ENCODE measurements around the gene SASH1.

DNA sequence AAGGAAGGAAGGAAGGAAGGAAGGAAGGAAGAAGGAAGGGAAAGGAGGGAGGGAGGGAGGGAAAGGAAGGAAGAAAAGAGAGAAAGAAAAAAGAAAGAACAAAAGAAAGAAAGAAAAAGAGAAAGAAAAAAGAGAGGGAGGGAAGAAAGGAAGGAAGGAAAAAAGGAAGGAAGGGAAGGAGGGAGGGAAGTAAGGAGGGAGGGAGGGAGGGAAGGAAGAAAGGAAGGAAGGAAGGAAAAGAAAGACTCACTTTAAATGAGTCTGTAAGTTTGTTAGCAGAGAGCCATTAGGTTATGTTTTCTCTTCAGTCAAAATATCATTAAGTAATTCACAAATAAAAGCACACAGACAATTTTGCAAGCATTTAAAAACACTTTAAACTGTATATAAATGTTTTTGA lies 44.0 kb upstream of the SASH1 start:
- TF ChIP-seq, protein P1, sequence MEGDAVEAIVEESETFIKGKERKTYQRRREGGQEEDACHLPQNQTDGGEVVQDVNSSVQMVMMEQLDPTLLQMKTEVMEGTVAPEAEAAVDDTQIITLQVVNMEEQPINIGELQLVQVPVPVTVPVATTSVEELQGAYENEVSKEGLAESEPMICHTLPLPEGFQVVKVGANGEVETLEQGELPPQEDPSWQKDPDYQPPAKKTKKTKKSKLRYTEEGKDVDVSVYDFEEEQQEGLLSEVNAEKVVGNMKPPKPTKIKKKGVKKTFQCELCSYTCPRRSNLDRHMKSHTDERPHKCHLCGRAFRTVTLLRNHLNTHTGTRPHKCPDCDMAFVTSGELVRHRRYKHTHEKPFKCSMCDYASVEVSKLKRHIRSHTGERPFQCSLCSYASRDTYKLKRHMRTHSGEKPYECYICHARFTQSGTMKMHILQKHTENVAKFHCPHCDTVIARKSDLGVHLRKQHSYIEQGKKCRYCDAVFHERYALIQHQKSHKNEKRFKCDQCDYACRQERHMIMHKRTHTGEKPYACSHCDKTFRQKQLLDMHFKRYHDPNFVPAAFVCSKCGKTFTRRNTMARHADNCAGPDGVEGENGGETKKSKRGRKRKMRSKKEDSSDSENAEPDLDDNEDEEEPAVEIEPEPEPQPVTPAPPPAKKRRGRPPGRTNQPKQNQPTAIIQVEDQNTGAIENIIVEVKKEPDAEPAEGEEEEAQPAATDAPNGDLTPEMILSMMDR (IDR thresholded peaks at IDR 0.05; ENCODE audit: poor library complexity, severe bottlenecking): no peak
- no peak for TF ChIP-seq EZH2 (IDR thresholded peaks at IDR 0.05; ENCODE audit: borderline replicate concordance, insufficient read depth, low read length, poor library complexity, severe bottlenecking)
- no peak for TF ChIP-seq POLR2AphosphoS5 (IDR thresholded peaks at IDR 0.05)

All from neural cell (in vitro differentiated cells).